Muscle of leg (tissue), 11 donors: ENCODE data around the gene CCDC97. TPM values are rescaled to one million over a fixed set of nuclear protein-coding genes. Genes with fewer than 3 reads are reported as not detected.

ENCODE experiments used
- DNase-seq: peaks from one replicate; pipeline ENCODE4 v3.0.0; 2013
- H3K27ac ChIP-seq: one replicate; pipeline ENCODE4 v1.5.1; 2013; ENCODE audit warnings: mild to moderate bottlenecking, low read length, control low read depth
- H3K27me3 ChIP-seq: one replicate; pipeline ENCODE4 v1.6.1; 2013; ENCODE audit warnings: low read length; ENCODE audit not compliant: control insufficient read depth, insufficient read depth
- H3K36me3 ChIP-seq: one replicate; pipeline ENCODE4 v1.6.1; 2013; ENCODE audit warnings: low read length; ENCODE audit not compliant: control insufficient read depth, insufficient read depth
- H3K4me1 ChIP-seq: one replicate; pipeline ENCODE4 v1.6.1; 2013; ENCODE audit warnings: low read length; ENCODE audit not compliant: control insufficient read depth, insufficient read depth
- H3K4me3 ChIP-seq: one replicate; pipeline ENCODE4 v1.5.1; 2013; ENCODE audit warnings: low read length, control low read depth
- H3K9me3 ChIP-seq: replicated peaks from 2 replicates; pipeline ENCODE4 v1.6.1; 2013; ENCODE audit warnings: low read depth, low read length; ENCODE audit not compliant: control insufficient read depth
- WGBS: methylation state at CpG from one replicate; pipeline ENCODE4 v1.1.5; 2013; ENCODE audit warnings: missing lambda C conversion rate; ENCODE audit not compliant: insufficient coverage; 5-methylcytosine and 5-hydroxymethylcytosine counted together
- polyA plus RNA-seq, 8 donors: library from polyadenylated mRNA; unstranded; fragments of 120-200 nt; gene quantifications; one replicate each; pipeline versions ENCODE4 v1.2.1 to v1.2.3, GENCODE V29; 2013; ENCODE audit warnings: inconsistent platforms in 1 of 8, low replicate concordance in 1 of 8; ENCODE audit not compliant: insufficient read length in 8 of 8, insufficient read depth in 1 of 8
- total RNA-seq: library from RNA; stranded (reverse); fragments of 120-200 nt; gene quantifications from one replicate; pipeline ENCODE4 v1.2.4, GENCODE V29; 2013

The CCDC97 gene
- total and polyA plus RNA-seq, 9 donors: 14.4 to 38.5 (median 35.3) TPM

DNA sequence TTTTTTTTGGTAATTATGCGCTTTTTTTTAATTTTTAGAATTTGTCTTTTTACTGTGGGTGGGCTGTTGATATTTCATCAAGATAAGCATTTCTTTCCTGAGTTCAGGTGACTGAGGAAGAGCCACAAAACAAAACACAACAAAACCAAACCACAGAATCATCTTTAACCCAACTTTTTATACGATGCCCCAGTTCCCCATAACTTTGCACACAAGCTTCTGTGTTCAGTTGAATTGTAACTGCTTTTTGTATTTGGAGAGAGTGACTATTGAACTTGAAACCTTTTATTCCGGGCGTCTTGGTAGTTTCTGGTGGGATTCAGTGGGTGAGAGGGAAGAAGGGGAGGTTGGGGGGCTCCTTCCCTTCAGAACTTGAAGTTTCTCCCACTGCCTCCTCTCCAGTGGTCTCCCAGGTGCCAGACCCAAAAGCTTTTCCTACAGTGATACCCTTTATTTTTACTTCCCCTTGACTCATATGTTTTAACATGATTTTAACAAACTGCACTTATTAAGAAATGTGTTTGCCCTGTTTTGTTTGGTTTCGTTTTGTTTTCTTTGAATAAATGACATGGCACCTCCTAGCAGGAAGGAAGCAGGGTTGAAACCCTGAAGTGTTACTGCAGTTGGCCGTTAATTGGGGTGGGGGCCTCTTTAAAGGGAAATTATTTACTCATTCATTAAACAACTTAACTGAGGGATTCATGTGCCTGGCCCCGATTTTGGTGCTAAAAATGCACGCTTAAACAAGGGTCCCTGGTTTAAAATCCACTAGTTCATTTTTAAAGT lies 2.7 kb upstream of the CCDC97 start:
- Histone ChIP-seq H3K4me1 (peaks cover 56% of the 10 kb centered on the region), H3K27me3 (no peaks in the 10 kb centered on the region), H3K9me3 (no peaks in the 10 kb centered on the region), H3K36me3 (peaks cover 55% of the 10 kb centered on the region), H3K27ac (peak overlapping the region; percentile 98), H3K4me3 (no peak overlapping the region)
- 100% methylated on average over 1 of the region's 8 CpGs for WGBS
- no peak for DNase-seq

DNA sequence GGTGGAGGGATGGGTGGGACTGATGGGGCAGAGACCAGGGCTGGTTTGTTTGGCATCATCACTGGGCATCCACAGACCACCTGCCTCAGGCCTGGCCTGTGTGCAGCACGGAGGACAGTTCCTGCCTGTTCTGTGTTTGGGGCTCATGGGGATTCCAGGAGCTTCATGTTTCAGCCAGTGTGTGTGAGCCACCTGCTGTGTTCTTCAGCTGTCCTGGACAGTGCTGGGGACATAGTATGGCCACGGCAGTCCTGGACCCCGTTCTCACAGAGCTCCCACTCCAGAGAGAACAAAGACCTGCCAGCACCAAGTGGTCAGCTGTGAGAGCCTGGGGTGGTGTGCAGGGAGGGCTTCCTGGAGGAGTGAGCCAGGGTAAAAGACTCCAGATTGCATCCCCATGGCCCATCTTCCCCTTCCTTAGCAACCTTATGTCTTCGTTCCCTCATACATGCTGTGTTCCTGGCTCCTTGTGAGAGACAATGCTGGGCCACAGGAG lies 2.0 kb upstream of the CCDC97 start:
- 43% methylated on average over 1 of the region's 4 CpGs for WGBS
- H3K4me1 ChIP-seq: peaks cover 52% of the 10 kb centered on the region
- no peak overlapping the region for H3K4me3 ChIP-seq
- peak overlapping the region; percentile 98 for H3K27ac ChIP-seq
- H3K36me3 ChIP-seq: peaks cover 55% of the 10 kb centered on the region
- no peaks in the 10 kb centered on the region for H3K27me3 ChIP-seq
- H3K9me3 ChIP-seq: no peaks in the 10 kb centered on the region
- peak; percentile 80 for DNase-seq

DNA sequence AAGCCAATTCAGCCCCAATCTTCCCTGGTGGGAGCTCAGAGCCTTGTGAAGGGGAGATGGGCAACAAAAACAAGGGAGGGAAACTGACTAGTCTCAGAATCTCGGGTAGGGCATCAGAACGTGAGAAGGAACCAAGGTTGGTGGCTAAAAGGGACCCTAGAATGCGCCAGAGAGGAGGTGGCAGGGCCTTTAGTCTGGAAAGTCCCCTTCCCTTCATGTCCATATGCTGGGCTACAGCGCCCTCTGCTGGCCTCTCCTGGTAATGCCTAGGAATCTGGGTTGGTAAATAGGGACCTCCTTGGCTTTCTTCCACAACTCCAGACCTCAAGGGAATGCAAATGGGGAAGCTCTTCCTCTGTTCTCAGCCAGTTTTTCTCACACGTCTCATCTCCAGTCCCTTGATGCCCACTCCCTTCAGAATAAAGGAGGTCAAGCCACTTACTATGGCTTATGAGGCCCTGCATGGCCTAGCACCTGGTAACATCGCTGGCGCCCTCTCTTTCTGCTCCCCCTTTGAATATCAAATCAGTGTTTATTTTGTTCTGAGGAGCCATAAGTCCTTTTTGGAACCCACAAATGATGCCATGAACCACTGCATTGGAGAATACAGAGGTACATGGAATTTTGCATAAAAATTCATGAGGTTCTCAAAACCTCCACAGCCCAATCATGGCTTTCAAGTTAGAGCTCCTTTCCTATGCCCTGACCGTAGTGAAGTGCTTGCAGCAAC lies 1.4 kb upstream of the CCDC97 start:
- 7% methylated on average over 4 of the region's 8 CpGs for WGBS

DNA sequence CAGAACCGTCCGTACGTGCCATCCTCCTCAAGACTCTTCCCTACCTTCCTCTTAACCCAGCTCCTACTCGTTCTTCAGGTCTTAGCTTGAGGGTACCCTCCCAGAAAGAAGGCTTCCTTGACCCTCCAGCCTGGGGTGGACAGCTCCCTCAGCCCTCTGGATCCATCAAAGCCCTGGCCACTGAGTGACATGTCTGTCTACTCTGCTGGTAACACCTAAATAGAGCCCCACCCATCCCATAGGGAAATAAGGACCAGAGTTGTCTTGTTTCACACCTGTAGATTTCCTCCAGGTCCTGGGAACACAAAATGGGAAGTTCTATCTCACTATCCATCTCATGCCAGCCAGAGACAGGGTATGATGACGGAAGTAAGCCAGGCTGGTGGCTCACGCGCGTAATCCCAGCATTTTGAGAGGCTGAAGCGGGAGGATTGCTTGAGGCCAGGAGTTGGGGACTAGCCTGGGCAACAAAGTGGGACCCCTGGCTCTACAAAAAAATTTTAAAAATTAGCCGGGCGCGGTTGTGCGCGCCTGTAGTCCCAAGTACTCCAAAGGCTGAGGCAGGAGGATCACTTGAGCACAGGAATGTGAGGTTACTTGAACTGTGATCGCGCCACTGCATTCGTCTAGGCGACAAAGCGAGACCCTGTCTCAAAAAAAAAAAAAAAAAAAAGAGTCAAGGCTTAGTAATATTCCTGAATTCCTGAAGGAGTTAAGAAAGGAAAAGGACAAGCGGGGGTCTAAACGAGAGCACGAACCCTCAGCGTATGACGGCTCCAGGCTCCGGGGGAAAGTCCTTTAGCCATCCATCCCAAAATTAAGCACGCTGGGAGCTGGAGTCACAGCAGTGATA lies 566 bp upstream of the CCDC97 start:
- Histone ChIP-seq H3K36me3 (peaks cover 55% of the 10 kb centered on the region), H3K9me3 (no peaks in the 10 kb centered on the region), H3K4me1 (peaks cover 48% of the 10 kb centered on the region), H3K4me3 (peak overlapping the region; percentile 89), H3K27me3 (no peaks in the 10 kb centered on the region), H3K27ac (peak overlapping the region; percentile 98)
- DNase-seq: peak; percentile 47
- WGBS: 24% methylated on average over 16 of the region's 26 CpGs

More for the DNA sequence above, 1.4 kb upstream of the CCDC97 start:
- Histone ChIP-seq H3K36me3 (peaks cover 55% of the 10 kb centered on the region), H3K4me3 (no peak overlapping the region), H3K27me3 (no peaks in the 10 kb centered on the region), H3K4me1 (peaks cover 52% of the 10 kb centered on the region), H3K9me3 (no peaks in the 10 kb centered on the region), H3K27ac (peak overlapping the region; percentile 98)
- DNase-seq: peak; percentile 95

DNA sequence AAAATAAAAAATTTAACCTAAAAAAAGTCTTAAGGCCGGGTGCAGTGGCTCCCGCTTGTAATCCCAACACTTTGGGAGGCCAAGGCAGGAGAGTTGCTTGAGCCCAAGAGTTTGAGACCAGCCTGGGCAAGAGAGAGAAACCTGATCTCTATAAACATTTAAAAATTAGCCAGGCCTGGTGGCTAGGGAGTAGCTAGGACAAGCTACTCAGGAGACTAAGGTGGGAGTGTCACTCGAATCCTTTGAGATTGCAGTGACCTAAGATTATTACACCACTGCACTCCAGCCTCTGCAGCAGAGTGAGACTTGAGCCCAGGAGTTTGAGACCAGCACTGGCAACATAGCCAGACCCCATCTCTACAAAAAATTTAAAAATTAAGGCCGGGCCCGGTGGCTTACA lies 1.1 kb downstream of the CCDC97 start:
- Histone ChIP-seq H3K4me3 (peak overlapping the region; percentile 89), H3K27ac (peak overlapping the region; percentile 98), H3K36me3 (peaks cover 52% of the 10 kb centered on the region), H3K27me3 (no peaks in the 10 kb centered on the region), H3K4me1 (peaks cover 45% of the 10 kb centered on the region), H3K9me3 (no peaks in the 10 kb centered on the region)
- WGBS: 56% methylated on average over 1 of the region's 5 CpGs
- no peak for DNase-seq

DNA sequence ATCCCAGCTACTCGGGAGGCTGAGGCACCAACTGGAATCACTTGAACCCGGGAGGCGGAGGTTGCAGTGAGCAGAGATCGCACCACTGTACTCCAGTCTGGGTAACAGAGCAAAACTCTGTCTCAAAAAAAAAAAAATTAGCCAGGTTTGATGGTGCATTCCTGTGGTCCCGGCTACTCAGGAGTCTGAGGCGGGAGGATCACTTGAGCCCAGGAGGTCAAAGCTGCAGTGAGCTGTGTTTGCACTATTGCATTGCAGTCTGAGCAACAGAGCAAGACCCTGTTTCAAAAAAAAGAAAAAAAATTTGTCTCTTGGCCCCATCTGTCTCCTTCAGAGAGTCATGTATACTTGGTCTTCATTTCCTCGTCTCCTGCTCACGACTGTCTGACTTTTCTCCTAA lies 1.6 kb downstream of the CCDC97 start:
- 80% methylated on average over 6 of the region's 8 CpGs for WGBS
- H3K27ac ChIP-seq: no peak overlapping the region
- H3K27me3 ChIP-seq: no peaks in the 10 kb centered on the region
- H3K36me3 ChIP-seq: peaks cover 52% of the 10 kb centered on the region
- H3K9me3 ChIP-seq: no peaks in the 10 kb centered on the region
- no peak overlapping the region for H3K4me3 ChIP-seq
- peaks cover 40% of the 10 kb centered on the region for H3K4me1 ChIP-seq
- DNase-seq: no peak

DNA sequence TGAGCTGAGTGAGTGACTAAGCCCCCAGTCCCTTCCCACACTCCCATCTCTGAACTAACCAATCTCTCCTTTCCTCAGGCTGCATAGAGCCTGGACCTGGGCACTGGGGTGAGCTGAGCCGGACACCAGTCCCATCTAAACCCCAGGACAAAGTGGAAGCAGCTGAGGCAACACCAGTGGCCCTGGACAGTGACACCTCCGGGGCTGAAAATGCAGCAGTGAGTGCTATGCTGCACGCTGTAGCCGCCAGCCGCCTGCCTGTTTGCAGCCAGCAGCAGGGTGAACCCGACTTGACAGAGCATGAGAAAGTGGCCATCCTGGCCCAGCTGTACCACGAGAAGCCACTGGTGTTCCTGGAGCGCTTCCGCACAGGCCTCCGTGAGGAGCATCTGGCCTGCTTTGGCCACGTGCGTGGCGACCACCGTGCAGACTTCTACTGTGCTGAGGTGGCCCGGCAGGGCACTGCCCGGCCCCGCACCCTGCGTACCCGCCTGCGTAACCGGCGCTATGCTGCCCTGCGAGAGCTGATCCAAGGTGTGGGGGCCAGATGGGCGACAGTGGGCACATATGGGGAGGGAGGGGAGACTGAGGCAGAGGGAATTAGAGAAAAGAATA lies 6.4 kb downstream of the CCDC97 start:
- no peak for DNase-seq
- WGBS: 98% methylated on average over 23 of the region's 24 CpGs

DNA sequence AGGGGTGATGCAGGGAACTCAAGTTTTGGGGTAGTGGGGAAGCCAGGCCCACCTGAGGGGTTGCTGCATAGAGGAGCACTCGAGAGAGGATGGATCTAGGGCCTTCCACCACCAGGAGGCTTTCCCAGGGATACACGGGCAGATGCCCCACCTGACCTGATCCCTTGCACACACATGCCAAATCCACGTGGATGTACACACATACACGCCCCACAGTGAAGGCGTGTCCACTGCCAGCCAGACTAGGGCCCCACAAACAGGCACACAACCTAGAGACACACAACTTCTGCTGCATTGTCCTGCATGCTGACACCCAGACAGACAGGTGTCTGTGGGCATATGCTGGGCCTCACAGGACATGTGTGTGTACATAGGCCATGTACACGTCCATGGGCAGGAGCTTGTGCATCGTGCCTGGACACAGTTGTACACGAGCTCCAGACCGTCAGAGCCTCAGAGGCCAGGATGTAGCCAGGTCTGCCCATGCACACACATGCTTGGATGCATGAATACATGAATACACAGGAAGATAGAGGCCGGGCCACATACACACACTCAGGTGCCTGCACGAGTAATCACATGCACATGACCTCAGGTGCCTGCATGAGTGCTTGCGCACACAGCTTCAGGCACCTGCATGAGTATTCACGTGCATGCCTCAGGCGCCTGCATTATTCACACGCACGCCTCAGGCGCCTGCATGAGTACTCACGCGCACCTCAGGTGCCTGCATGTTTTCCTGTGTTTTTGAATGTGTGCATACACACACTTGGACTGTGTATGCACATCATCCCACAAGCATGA lies 8.9 kb downstream of the CCDC97 start:
- WGBS: 80% methylated on average over 18 of the region's 19 CpGs
- H3K36me3 ChIP-seq: peaks cover 87% of the 10 kb centered on the region
- no peak for DNase-seq
- H3K4me1 ChIP-seq: peaks cover 19% of the 10 kb centered on the region
- no peak overlapping the region for H3K4me3 ChIP-seq
- no peaks in the 10 kb centered on the region for H3K27me3 ChIP-seq
- no peak overlapping the region for H3K27ac ChIP-seq
- H3K9me3 ChIP-seq: no peaks in the 10 kb centered on the region

More for the DNA sequence above, 6.4 kb downstream of the CCDC97 start:
- Histone ChIP-seq H3K27ac (no peak overlapping the region), H3K27me3 (no peaks in the 10 kb centered on the region), H3K4me3 (no peak overlapping the region), H3K36me3 (peaks cover 86% of the 10 kb centered on the region), H3K4me1 (peaks cover 5% of the 10 kb centered on the region), H3K9me3 (no peaks in the 10 kb centered on the region)
